Measurements from ENCODE around the gene LBR.

DNA sequence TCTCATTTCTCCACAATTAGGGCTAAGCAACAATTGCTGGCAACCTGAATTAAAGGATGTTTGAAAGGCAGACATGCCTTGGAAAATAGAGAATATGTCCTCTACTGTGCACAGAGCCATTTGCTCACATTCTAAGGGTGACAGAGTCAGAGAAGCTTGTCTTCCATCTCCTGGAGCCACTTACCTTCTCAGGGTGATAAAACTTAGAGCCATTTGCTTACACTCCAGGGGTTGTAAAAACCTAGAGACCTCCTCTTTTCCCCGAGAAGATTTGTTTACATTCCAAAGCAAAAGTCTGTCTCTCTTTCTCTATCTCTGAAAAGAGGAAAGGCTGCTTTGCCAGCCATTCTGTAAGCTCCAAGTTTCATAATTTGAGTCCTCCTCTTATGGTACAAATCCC is 61.3 kb downstream of the LBR start:
- TF ChIP-seq POLR2A (IDR thresholded peaks at IDR 0.05; ENCODE audit: low read depth) (no peak), CTCF (IDR thresholded peaks at IDR 0.05) (no peak)

Data from esophagus muscularis mucosa (tissue), 3 donors.